DMS 273 (cell line): Measurements from ENCODE around the gene MESP1.
A peak's percentile ranks its signal among the peaks of the same experiment; 100 is the strongest.

ENCODE experiments used
- DNase-seq: peaks from one replicate; lab custom pipeline; 2025; ENCODE audit not compliant: unreplicated experiment; lab: John Stamatoyannopoulos, UW

Gene MESP1

GRCh38 chr15:89781891-89782618 is 31.0 kb upstream of the MESP1 start:
- DNase-seq: no peak

- no peak for DNase-seq
Observed at GRCh38 chr15:89781055-89781454, 30.0 kb upstream of the MESP1 start.

- no peak for DNase-seq
Observed at GRCh38 chr15:89780601-89781000, 29.6 kb upstream of the MESP1 start.

GRCh38 chr15:89778861-89779260 is 27.8 kb upstream of the MESP1 start:
- no peak for DNase-seq

- peak; percentile 11 for DNase-seq
Observed at GRCh38 chr15:89777782-89778380, 26.8 kb upstream of the MESP1 start.

- no peak for DNase-seq
Observed at GRCh38 chr15:89777073-89777751, 26.2 kb upstream of the MESP1 start.

- peak; percentile 76 for DNase-seq
Observed at GRCh38 chr15:89776274-89777072, 25.4 kb upstream of the MESP1 start, which contains the start of gene MESP2. MESP2 (plus strand) TSS chr15:89776332; CDS start chr15:89776358, 26 bp downstream.

GRCh38 chr15:89775815-89776214 is 24.8 kb upstream of the MESP1 start:
- DNase-seq: no peak

- DNase-seq: no peak
Observed at GRCh38 chr15:89774492-89774891, 23.4 kb upstream of the MESP1 start.

GRCh38 chr15:89772932-89773583 is 22.0 kb upstream of the MESP1 start:
- peak; percentile 48 for DNase-seq

GRCh38 chr15:89770041-89770440 is 19.0 kb upstream of the MESP1 start:
- no peak for DNase-seq

- no peak for DNase-seq
Observed at GRCh38 chr15:89769366-89769765, 18.3 kb upstream of the MESP1 start.

- no peak for DNase-seq
Observed at GRCh38 chr15:89768071-89768500, 17.0 kb upstream of the MESP1 start.

GRCh38 chr15:89767411-89767915 is 16.4 kb upstream of the MESP1 start:
- no peak for DNase-seq

GRCh38 chr15:89766357-89767311 is 15.6 kb upstream of the MESP1 start:
- no peak for DNase-seq

GRCh38 chr15:89765694-89766093 is 14.6 kb upstream of the MESP1 start:
- DNase-seq: no peak

- no peak for DNase-seq
Observed at GRCh38 chr15:89761929-89762328, 10.9 kb upstream of the MESP1 start.

- DNase-seq: no peak
Observed at GRCh38 chr15:89761009-89761831, 10.2 kb upstream of the MESP1 start.
